Neural cell (in vitro differentiated cells): ENCODE measurements around the gene TLE4. TPM values are rescaled to one million over a fixed set of nuclear protein-coding genes. Genes with fewer than 3 reads are reported as not detected.

ENCODE experiments used
- H2AFZ ChIP-seq: fragments of 200-600, 300-800 bp; sonication (generic), shearing (Covaris generic); 2 replicates; pipeline ENCODE4 v1.6.0; 2014; ENCODE audit warnings: low read depth, mild to moderate bottlenecking, antibody characterized with exemption, low read length, moderate library complexity
- H3F3A ChIP-seq: fragments of 200-600 bp; shearing (Covaris generic); 2 replicates; pipeline ENCODE4 v1.6.1; 2016; ENCODE audit warnings: mild to moderate bottlenecking, moderate library complexity, mixed read lengths, antibody characterized with exemption, low read length; ENCODE audit not compliant: insufficient read depth, poor library complexity, severe bottlenecking
- H3K27ac ChIP-seq: fragments of 200-600, 300-800 bp; sonication (generic), shearing (Covaris generic); 2 replicates; pipeline ENCODE4 v1.5.1; 2014; ENCODE audit warnings: mild to moderate bottlenecking, low read length, moderate library complexity
- H3K27me3 ChIP-seq: fragments of 300-800, 200-600 bp; sonication (generic), shearing (Covaris generic); 2 replicates; pipeline ENCODE4 v1.6.0; 2014; ENCODE audit warnings: mild to moderate bottlenecking, low read depth, low read length, moderate library complexity; ENCODE audit not compliant: insufficient read depth
- H3K36me3 ChIP-seq: fragments of 300-800, 200-600 bp; sonication (generic), shearing (Covaris generic); 2 replicates; pipeline ENCODE4 v1.5.1; 2014; ENCODE audit warnings: mild to moderate bottlenecking, antibody characterized with exemption, low read length, moderate library complexity; ENCODE audit not compliant: insufficient read depth
- H3K4me2 ChIP-seq: fragments of 300-800, 200-600 bp; sonication (generic), shearing (Covaris generic); 2 replicates; pipeline ENCODE4 v1.6.0; 2014; ENCODE audit warnings: mild to moderate bottlenecking, low read length
- H3K4me3 ChIP-seq: fragments of 300-800, 200-600 bp; sonication (generic), shearing (Covaris generic); 2 replicates; pipeline ENCODE4 v1.5.1; 2014; ENCODE audit warnings: mild to moderate bottlenecking, low read length, moderate library complexity
- H3K79me2 ChIP-seq: fragments of 200-600 bp; shearing (Covaris generic); replicated peaks from 2 replicates; pipeline ENCODE4 v1.6.0; 2014; ENCODE audit warnings: mild to moderate bottlenecking, low read length, moderate library complexity; ENCODE audit not compliant: insufficient read depth
- H3K9ac ChIP-seq: fragments of 300-800, 200-600 bp; sonication (generic), shearing (Covaris generic); 2 replicates; pipeline ENCODE4 v1.6.1; 2016; ENCODE audit warnings: mild to moderate bottlenecking, low read length, mixed read lengths
- H3K9me2 ChIP-seq: fragments of 200-600 bp; shearing (Covaris generic); 2 replicates; pipeline ENCODE4 v1.6.1; 2016; ENCODE audit warnings: mild to moderate bottlenecking, low read length, mixed read lengths; ENCODE audit not compliant: insufficient read depth
- H3K9me3 ChIP-seq: fragments of 200-600, 300-800 bp; sonication (generic), shearing (Covaris generic); 2 replicates; pipeline ENCODE4 v1.6.1; 2016; ENCODE audit warnings: mild to moderate bottlenecking, mixed run types, low read length, moderate library complexity, mixed read lengths
- H4K20me1 ChIP-seq: fragments of 200-600 bp; shearing (Covaris generic); 2 replicates; pipeline ENCODE4 v1.6.1; 2016; ENCODE audit warnings: mild to moderate bottlenecking, mixed run types; ENCODE audit not compliant: insufficient read depth
- EP300 ChIP-seq: fragments of 450-650 bp; conservative IDR thresholded peaks from 2 replicates; pipeline ENCODE4 v1.6.1; 2014; ENCODE audit warnings: antibody characterized with exemption, mild to moderate bottlenecking, moderate library complexity; ENCODE audit not compliant: poor library complexity, severe bottlenecking
- EZH2 ChIP-seq: fragments of 200-600, 300-800 bp; shearing (Covaris generic), sonication (generic); IDR thresholded peaks from 2 replicates; pipeline ENCODE4 v1.6.1; 2014; ENCODE audit warnings: antibody characterized with exemption, low read length, borderline replicate concordance, mild to moderate bottlenecking; ENCODE audit not compliant: insufficient read depth, poor library complexity, severe bottlenecking
- MXI1 ChIP-seq: fragments of 450-650 bp; conservative IDR thresholded peaks from 2 replicates; pipeline ENCODE4 v1.6.1; 2014; ENCODE audit warnings: antibody characterized with exemption, mild to moderate bottlenecking; ENCODE audit not compliant: poor library complexity, severe bottlenecking
- POLR2AphosphoS5 ChIP-seq: IDR thresholded peaks from 2 replicates; pipeline ENCODE4 v1.6.1; 2012
- RAD21 ChIP-seq: fragments of 450-650 bp; conservative IDR thresholded peaks from 2 replicates; pipeline ENCODE4 v1.6.1; 2014; ENCODE audit warnings: antibody characterized with exemption, mild to moderate bottlenecking, moderate library complexity
- REST ChIP-seq: IDR thresholded peaks from 2 replicates; pipeline ENCODE4 v1.6.1; 2012; ENCODE audit warnings: borderline replicate concordance
- SMC3 ChIP-seq: fragments of 450-650 bp; conservative IDR thresholded peaks from 2 replicates; pipeline ENCODE4 v1.6.1; 2014; ENCODE audit warnings: antibody characterized with exemption, mild to moderate bottlenecking, moderate library complexity; ENCODE audit not compliant: poor library complexity
- TAF1 ChIP-seq: IDR thresholded peaks from 2 replicates; pipeline ENCODE4 v1.6.1; 2012; ENCODE audit warnings: low read depth
- polyA plus RNA-seq: library from polyadenylated mRNA; depleted of rRNA; stranded (reverse); fragments of >200 nt; gene quantifications from 2 replicates; pipeline ENCODE4 v1.2.3, GENCODE V29; 2014
- TF ChIP-seq, protein P1 (sequence below): fragments of 450-650 bp; IDR thresholded peaks from 2 replicates; pipeline ENCODE4 v1.5.1; 2014; ENCODE audit warnings: antibody characterized with exemption, mild to moderate bottlenecking, moderate library complexity; ENCODE audit not compliant: poor library complexity, severe bottlenecking

Gene TLE4
- polyA plus RNA-seq, 1 donor from 2014 or later, result 143 TPM

DNA sequence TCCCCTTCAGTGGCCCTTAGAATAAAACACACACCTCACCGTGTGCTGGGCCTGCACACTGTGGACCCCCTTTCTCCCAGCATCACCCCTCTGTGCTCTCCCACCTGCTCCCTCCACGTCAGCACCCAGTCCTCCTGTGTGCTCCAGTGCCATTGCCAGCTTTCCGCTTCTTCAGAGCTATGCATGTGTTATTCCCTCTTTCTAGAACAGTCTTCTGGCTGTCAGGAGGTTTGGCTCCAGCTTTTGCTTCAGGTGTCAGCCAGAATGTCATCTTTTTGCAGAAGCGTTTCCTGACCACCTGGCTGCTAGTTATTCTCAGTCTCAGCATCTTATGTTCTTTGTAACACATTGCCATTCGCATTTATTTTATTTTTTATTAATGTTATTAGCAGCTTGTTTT is 119.7 kb downstream of the TLE4 start:
- Histone ChIP-seq H3K27me3 (no peaks in the 10 kb centered on the region), H3K4me2 (no peak overlapping the region), H3F3A (no peaks in the 10 kb centered on the region), H3K36me3 (peaks cover 5% of the 10 kb centered on the region), H3K9me2 (no peaks in the 10 kb centered on the region), H3K9me3 (no peaks in the 10 kb centered on the region), H4K20me1 (peaks cover 6% of the 10 kb centered on the region), H3K27ac (no peak overlapping the region), H3K4me3 (no peak overlapping the region), H3K9ac (no peak overlapping the region), H3K79me2 (peaks cover 45% of the 10 kb centered on the region), H2AFZ (no peak overlapping the region)
- TF ChIP-seq, protein P1, sequence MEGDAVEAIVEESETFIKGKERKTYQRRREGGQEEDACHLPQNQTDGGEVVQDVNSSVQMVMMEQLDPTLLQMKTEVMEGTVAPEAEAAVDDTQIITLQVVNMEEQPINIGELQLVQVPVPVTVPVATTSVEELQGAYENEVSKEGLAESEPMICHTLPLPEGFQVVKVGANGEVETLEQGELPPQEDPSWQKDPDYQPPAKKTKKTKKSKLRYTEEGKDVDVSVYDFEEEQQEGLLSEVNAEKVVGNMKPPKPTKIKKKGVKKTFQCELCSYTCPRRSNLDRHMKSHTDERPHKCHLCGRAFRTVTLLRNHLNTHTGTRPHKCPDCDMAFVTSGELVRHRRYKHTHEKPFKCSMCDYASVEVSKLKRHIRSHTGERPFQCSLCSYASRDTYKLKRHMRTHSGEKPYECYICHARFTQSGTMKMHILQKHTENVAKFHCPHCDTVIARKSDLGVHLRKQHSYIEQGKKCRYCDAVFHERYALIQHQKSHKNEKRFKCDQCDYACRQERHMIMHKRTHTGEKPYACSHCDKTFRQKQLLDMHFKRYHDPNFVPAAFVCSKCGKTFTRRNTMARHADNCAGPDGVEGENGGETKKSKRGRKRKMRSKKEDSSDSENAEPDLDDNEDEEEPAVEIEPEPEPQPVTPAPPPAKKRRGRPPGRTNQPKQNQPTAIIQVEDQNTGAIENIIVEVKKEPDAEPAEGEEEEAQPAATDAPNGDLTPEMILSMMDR, result no peak
- TF ChIP-seq RAD21 (no peak), MXI1 (no peak), EP300 (no peak), REST (no peak), TAF1 (no peak), POLR2AphosphoS5 (no peak), EZH2 (no peak), SMC3 (no peak)

DNA sequence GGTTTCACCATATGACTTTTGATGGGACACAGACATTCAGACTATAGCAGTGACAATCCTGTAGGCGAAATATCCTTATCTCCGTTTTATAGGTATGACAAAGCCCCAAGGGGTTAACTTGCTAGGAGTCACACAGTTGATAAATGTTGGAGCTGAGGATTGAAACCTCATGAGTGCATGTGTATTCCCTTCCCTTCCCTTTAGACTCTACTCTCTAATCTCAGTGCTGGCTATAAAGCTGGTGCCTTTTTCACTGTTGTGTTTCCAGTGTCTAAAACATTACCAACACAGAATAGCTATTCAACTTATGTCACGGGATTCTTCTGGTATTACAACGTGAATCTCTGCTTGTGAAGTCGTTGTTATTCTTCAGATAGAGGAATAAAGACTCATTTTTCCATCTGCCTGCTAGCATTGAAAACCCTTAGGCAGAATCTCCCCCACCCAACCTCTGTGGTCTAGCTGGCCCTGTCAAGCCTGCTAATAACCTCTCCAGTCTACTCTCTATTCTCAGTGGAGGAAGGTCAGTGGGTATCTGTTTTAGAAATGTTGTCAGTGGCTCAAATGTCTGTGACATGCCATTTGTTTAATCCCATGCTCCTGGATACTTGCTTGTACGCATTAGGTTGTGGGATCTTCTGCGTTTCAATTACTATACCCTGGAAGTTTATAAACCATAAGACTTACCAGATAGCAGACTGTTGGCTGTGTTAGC is 121.2 kb downstream of the TLE4 start:
- TF ChIP-seq TAF1 (no peak), EZH2 (no peak), SMC3 (no peak), POLR2AphosphoS5 (no peak), MXI1 (no peak), EP300 (no peak), REST (no peak), RAD21 (no peak)
- TF ChIP-seq, protein P1, result no peak
- Histone ChIP-seq H3K4me2 (no peak overlapping the region), H3K9me3 (no peaks in the 10 kb centered on the region), H3K4me3 (no peak overlapping the region), H3K9ac (no peak overlapping the region), H2AFZ (no peak overlapping the region), H3F3A (no peaks in the 10 kb centered on the region), H4K20me1 (peaks cover 6% of the 10 kb centered on the region), H3K27ac (no peak overlapping the region), H3K79me2 (peaks cover 42% of the 10 kb centered on the region), H3K9me2 (no peaks in the 10 kb centered on the region), H3K27me3 (no peaks in the 10 kb centered on the region), H3K36me3 (peaks cover 7% of the 10 kb centered on the region)
